NCI-H748 treated with DMSO at 0.1 percent for 48 hours (cell line): ENCODE results near the gene GJC2.

Experiments used
- DNase-seq: peaks from one replicate; lab custom pipeline; 2025; lab: John Stamatoyannopoulos, UW

The GJC2 gene

DNA sequence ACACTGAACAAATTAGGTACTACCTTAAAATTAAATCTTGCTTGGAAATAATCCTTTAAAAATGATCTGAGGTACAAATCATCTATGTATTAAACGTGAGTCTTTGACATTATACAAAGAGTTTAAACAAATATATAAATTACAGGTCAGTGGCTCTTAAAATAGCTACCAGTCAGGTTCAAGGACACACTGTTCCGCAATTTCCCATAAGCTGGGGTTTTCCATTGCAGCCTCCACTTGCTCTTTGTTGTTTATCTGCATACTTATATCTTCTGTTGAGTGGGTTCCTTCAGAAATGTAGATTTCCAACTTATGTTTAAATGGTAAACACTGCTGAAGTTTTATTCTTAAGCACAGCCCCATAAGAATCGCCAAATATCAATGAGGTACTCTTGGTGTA lies 34.9 kb upstream of the GJC2 start:
- no peak for DNase-seq

DNA sequence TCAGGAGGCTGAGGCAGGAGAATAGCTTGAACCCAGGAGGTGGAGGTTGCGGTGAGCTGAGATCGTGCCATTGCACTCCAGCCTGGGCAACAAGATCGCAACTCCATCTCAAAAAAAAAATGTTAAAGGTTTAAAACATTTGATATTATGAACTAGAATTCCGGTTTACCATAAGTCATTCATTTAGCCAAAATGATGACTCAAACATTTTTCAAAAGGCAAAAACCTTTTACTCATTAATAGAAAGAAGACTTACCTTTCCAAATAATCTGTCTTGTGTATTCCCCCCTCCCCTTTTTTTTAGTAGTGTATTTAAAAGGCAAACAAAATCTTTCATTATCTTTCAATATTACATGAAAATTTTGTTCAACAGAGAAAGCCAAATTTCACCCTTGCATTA lies 32.4 kb upstream of the GJC2 start:
- no peak for DNase-seq

DNA sequence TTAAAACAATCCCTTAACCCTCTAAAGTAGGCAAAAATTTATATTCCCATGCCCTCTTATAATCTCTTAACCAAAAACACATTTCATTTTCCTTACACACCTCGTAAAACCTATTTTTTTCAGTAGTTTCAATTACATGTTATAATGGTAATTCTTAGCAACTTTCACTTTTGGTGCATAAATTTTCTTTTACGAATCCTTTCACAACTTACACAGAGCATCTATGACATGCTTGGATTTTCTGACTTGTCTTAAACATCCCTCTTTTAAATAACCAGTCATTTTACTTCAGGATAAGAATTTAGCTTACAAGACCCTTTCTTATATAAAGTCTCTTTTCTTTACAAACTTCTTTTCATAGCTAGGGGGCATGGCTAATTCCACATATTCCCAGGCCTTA lies 31.7 kb upstream of the GJC2 start:
- DNase-seq = no peak

DNA sequence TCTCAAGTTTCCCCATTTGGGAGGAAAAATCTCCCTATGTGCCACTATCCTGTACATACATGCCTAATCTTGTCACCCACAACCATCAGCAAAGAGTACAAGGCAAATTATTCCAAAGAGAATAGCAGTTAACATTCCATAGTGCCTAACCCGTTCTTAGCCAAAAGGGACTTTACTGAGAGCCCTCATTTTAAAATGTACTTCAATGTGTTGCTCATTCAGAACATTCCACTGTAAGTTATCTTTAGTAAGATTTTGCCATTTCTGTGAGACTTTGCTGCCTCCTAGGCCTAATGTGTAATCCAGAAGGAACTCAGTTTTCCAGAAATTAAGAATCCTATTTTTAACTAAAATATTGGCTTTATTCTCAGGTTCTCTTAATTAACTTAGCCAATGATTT lies 29.4 kb upstream of the GJC2 start:
- no peak for DNase-seq

DNA sequence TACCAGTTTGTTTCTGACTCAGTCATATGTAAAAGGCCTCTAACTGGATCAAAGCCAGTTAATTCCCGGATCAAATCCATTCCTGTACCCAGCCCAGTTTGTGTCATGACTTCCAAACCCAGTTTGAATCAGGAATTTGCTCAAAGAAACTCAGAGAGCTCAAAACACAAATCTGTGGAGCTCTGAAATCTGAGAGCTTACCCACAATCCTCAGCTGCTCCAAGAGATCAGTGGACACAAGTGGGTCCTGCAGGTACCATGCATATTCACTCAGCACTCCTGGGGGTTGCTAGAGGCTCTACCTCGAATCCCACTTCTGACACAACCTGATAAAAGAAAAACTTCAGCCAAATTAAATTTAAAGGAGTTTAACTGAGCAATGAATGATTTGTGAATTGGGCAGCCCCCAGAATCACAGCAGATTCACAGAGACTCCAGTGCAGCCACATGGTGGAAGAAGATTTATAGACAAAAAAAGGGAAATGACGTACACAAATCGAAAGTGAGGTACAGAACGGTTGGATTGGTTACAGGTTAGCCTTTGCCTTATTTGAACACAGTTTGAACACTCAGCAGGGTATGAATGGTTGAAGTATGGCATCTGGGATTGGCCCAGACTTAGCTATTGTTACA lies 28.8 kb upstream of the GJC2 start:
- DNase-seq = no peak

DNA sequence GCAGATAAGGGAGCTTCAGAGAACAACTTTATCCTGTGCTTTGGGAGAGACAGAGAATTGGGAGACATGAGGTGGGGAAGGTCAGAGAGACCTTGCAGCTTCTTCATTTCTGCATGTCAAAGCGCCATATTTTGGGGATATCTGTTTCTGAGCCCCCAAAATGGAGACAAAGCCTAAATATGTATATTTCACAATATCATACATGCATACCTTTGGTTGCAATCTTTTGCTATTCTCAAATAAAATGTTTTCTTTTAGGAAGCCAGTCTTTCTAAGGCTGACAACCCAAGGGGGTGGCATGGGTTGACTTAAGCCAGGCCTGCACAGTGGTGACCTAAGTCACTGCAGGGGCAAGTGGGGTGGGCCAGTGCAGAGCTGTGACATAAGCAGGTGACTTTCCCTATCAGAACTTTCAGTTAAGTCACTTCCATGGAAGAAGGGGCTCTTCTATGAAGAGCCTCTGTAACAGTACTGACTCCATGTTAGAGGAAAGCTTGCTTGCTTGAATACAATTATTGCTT lies 26.7 kb upstream of the GJC2 start:
- DNase-seq = no peak

DNA sequence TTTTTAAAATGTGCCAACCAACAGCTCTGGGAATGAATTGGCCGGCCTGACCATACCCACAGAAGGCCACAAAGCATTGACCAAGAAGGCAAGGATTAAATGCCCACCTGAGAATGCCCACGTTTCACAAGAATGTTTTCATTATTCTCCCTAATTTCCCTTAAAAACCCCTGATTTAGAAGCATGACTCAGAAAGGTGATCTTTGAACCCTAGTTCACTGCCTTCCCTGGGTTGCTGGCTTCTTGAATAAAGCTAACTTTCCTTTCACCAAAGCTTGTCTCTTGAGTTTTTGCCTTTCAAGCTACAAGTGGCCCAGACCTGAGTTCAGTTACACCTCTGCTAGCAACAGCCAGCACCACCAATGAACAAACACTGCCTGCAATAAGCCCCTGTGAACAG lies 26.2 kb upstream of the GJC2 start:
- no peak for DNase-seq

DNA sequence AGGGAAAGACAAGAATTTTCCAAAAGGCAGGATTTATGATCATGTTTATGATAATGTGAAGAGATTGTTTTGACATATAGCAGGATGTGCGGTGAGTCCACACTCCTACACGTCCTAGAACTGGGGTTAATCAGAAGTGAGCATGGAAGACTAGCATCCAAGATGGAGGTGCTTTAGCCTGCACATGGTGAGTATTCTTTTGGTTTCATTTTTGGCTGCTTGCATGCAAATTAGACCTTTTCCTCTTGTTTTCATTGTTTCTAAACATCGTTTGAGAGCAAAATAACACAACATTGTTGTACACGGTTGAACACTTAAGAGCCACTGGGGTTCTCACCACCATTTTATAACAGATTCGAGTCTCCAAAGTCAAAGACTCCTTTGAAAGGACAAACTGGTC lies 24.5 kb upstream of the GJC2 start:
- no peak for DNase-seq

DNA sequence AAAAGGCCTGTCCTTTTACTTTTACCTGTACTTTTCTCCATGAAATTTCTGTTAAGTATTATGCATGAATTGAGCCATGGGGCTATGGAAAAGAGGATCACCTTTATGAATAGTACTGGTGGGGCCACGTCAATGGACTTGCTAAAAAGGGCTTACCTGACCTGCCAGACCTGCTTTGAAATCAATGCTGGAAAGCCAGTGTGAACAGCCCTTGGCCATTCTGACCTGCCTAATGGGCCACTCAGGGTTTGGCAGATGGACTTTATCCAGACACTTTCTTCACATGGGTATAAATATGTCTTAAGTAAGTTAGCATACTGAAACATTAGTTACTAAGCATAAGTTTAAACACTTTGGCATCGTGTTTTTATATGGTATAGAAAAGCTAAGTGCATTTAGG lies 18.0 kb upstream of the GJC2 start:
- DNase-seq = no peak

DNA sequence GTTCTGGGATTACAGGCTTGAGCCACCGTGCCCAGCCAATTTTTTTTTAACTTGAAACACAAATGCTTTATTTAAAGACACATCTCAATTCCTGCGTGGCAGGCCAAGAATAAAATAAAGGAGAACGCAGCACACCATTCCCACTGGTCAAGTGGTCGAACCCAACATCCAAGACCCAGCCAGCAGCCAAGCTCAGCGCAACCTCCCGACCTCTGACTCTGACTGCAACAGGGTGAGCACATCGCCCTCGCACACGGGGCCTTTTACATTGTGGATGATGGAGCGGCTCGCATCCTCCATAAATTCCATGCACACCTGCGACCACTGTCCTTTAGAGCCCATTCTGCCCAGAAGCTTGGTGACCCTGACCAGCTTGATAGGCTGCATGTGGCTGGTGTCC lies 15.1 kb upstream of the GJC2 start:
- no peak for DNase-seq

DNA sequence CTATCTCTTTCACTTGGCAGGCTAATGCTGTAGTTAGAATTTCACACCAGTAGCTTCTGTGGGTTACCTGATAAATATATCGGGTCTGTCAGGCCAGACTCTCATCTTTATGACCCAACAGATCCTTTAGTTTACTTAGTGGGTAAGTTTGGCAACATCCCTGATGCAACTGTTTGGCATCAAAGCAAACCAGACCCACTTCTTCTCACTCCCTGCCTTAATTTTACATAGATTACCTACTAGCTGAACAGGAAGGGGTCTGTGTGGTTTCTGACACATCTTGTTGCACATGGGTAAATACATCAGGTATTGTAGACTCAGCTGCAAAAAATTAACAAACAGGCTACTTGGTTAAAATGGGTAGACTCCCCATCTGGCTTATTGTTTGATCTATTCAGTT lies 12.8 kb upstream of the GJC2 start:
- no peak for DNase-seq

DNA sequence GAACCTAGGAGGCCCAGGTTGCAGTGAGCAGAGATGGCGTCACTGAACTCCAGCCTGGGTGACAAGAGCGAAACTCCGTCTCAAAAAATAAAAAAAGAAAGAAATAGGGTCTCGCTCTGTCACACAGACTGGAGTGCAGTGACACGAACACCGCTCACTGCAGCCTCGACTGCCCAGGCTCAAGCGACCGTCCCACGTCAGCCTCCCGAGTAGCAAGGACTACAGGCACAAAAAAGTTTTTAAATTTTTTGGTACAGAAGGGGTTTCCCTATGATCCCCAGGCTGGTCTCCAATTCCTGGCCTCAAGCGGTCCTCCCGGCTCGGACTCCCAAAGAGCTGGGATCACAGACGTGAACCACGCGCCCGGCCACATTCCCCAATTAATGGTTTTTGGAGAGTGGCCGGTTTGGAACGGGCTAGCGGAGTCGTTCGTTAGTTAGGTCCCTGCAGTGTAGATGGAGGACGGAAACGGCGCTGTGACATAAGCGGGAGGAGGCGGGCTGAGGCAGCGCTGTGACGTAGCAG lies 10.3 kb upstream of the GJC2 start:
- DNase-seq = no peak

DNA sequence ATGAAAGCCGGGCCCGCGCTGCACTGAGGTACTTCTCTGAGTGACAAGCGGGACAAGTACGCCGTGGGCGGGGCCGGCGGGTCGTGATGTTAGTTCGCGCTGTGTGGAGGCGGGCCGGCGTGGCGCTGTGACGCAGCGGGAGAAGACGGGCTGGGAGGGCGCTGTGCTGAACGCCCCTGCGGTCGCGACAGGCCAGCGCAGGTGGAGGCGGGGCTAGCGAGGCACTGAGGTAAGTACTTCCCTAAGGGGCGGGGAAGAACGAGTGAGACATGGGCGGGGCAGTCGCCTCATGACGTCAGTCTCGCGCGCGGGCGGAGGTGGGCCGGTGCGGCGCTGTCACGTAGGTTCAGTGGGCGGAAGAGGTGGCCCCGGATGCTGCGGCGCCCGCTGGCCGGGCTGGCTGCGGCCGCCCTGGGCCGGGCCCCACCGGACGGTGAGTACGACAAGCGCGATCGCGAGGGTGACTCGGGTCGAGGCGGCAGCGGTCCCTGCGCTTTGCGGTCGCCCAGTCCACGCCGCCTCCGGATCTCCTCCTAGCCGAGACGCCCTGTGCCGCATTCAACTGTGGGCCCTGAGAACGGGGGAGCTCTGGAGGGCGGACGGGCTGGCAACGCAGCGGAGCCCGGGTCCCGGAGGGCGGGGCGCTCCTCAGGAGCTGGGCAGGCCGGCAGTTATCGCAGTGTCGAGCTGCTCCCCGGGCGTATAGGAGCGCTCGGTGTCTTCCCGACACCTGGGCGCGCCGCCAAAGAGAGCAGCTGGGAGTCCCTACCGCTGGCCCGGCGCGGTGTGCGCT lies 9.6 kb upstream of the GJC2 start, which contains the start of gene GUK1:
GUK1 (plus strand) TSS at position 349 of the 793 bp plus-strand sequence; CDS start at position 373, 24 bp downstream.
- peak; percentile 89 for DNase-seq

DNA sequence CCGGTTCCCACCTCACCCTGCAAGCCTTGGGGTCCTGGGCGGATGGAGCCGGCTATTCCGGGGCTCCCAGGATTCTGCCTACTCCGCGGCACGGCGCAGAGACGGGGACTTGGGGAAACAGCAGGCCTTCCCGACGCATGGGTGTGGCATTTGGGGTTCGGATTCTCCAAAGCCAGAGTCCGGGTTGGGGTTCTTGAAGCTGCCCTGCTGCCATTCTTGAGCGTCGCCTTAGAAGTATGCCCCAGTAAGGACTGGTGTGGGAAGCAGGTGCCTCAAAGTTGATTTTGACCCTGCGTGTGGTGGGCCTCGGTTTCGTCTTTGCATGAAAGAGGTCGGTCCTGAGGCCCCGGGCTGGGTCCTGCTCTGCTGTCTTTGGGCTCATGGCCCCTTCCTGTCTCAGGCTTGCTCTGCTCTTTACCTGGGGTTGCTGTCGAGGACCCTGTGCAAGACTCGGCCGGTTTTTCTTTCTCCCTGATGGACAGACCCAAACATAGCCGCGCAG lies 9.0 kb upstream of the GJC2 start:
- no peak for DNase-seq

DNA sequence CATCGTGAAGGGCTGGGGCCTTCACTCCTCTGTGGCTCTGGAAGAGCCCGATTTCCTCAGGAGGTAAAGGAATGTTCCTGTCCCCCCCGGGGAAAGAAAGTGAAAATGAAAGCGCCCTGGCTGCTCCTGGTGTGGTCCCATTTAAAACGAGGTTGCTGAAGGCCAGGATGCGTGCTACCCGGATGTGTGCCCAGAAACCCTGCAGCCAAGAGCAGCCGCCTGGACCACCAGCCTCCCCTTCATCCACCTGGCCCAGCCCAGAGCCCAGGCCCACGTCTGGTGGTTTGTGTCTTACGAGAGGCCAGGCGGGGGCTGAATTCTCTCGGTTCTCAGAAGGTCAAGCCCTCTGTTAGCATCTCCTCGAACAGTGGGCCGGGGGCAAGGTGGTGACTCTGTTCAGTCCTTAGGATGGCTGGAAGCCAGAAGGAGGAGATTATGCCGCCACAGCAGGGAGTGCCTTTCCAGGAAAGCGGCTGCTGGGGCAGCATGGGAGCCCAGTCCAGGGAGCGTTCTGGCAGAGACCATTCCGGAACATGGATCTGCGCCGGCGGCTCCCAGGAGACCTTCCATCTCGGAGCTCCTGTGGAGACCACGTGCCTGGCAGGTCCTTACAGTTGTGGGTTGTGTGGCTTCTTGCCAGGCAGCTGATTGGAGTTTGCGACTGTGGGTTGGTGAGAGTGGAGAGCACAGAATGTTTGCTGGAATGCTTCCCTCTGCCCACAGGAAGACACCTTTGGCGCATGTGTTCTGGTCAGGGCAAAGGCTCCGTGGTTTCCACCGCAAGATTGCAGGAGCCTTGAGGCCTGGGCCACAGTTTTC lies 8.3 kb upstream of the GJC2 start:
- no peak for DNase-seq

DNA sequence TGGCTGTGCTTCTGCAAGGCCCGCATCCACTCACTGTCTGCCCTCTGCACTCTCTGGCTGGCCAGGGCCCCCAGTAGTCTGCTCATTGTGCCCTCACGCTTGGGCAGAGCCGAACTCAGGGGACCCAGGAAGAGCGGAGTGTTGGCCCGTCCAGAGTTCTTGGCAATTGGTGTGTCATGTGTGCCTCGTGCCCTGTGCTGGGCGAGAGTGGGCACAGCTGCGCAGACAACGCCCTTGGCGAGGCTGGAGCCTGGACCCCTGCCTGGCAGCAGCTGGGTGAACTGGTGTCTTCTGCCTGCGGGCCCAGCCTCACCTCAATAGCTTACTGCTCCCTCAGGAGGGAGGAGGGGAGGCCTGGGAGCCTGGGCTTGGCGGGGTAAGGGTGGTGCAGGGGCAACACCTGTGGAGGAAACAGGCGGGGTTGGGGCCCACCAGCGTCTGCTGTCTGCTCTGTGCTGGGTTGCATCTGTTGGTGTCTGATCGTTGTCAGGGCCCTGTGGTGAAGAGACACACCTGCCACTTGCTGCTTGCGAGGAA lies 7.5 kb upstream of the GJC2 start:
- no peak for DNase-seq

DNA sequence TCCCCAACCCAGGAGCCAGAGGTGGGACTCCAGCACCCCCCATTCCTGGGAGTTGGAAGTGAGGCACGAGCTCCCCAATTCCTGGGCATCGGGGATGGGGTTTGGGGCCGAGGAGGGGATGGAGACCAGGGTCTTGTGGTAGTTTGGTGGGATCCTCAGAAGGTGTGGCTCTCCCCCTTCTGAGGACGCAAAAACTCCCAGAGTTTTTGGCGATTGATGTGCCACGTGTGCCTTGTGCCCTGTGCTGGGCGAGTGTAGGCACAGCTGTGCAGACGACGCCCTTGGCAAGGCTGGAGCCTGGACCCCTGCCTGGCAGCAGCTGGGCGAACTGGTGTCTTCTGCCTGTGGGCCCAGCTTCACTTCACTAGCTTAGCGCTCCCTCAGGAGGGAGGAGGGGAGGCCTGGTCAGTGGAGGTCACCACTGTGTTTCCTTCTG lies 7.0 kb upstream of the GJC2 start:
- DNase-seq = no peak

DNA sequence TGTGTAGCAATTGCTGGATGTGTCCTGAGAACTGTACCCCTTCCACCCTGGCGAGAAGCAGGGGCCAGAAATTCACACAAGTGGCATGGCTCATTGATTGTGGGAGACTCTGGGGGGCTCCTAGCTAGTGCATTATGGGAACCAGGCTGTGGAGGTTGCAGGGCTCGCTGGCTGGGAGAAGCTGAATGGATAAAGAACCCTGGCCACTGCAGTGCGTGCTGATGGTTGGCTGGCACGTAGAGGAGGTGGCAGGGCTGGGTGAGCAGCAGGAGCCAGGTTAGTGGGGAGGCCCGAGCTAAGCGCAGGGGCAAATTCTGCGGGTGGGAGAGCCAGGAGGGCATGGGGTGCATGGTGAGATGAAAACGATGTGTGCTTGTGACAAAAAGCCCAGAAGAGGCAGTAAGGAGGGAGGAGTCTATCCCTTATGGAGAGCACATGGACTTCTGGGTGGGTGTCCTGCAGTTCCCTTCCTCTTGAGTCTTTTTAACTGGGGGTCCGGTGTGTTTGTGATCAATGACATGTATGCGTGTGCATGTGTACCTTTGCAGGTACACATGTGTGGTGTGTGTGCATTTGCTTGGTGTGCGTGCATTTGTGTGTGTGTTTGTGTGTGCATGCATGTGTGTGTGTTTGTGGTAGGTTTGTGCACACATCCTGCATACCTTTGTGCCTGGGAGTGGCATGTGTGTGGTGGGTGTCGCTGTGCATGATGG lies 6.1 kb upstream of the GJC2 start:
- no peak for DNase-seq

DNA sequence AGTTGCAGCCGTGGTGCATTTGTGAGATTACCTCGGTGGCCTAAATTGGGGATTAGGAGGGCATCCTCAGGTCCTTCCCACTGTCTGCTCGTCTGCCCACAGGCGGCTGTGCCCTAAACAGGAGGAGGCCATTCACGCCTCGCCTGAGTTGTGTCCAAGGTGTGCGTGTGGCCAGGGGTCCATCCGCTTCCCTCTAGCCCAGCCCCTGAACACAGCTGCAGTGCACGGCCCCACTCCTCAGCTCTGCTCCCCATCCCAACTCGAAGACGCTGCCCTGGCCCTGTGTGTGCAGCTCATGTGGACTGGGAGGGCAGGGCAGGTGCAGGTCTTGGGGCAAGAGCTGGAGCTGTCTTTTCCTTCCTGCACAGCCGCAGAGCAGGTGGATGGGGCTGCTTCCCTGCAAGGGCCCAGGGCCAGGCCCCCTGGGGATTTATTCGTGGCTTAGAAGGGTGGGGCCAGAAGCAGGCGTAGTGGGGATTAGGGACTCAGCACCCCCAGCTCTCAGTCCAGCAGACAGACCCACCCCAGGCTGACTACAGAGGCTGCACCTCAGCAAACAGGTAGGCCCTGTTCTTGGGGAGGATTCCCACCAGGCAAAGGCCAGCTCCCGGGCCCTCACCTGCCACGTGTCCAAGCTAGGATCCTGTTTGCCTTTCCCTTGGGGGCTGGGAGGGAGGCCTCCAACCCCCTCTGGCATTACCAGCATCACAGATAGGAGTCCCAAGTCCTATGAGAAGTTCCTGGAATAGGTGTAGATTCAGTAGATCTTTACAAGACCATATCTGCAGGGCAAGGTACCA lies 5.3 kb upstream of the GJC2 start:
- no peak for DNase-seq

DNA sequence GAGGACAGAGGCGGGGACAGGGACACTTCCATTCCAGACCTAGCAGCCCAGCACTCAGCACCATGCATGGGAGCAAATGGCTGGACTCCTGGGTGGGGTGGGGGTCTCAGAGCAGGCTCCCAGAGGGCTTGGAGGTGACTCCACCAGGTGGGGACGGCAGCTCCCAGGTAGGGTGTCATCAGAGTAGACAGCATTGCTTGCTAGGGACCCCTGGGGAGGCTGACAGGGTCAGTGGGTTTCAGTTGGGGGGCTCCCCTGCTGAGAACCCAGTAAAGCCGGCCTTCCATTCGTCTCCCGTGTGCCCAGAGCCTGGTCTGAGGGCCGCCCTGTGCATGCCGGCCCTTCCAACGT lies 4.8 kb upstream of the GJC2 start:
- DNase-seq = no peak
